Mesendoderm (in vitro differentiated cells): Measurements from ENCODE around the gene RTN4.

ENCODE experiments used
- DNase-seq: peaks from one replicate; pipeline ENCODE4 v3.0.0; 2013
- H2AK5ac ChIP-seq: 2 replicates; pipeline ENCODE4 v1.6.1; 2013; ENCODE audit warnings: low read length, inconsistent platforms
- H2BK120ac ChIP-seq: 2 replicates; pipeline ENCODE4 v1.6.1; 2013; ENCODE audit warnings: low read depth, mild to moderate bottlenecking, low read length, moderate library complexity, mixed read lengths
- H2BK15ac ChIP-seq: replicated peaks from 2 replicates; pipeline ENCODE4 v1.6.1; 2013; ENCODE audit warnings: low read depth, mild to moderate bottlenecking, moderate library complexity
- H2BK5ac ChIP-seq: 2 replicates; pipeline ENCODE4 v1.6.1; 2013; ENCODE audit warnings: low read length, inconsistent platforms
- H3K18ac ChIP-seq: 2 replicates; pipeline ENCODE4 v1.6.1; 2013; ENCODE audit warnings: mild to moderate bottlenecking, low read length, mixed read lengths
- H3K23ac ChIP-seq: one replicate; pipeline ENCODE4 v1.6.1; 2013; ENCODE audit warnings: low read length
- H3K27ac ChIP-seq: 2 replicates; pipeline ENCODE4 v1.5.1; 2013; ENCODE audit warnings: low read depth, mild to moderate bottlenecking, inconsistent platforms, low read length, moderate library complexity
- H3K27me3 ChIP-seq: 2 replicates; pipeline ENCODE4 v1.6.1; 2013; ENCODE audit warnings: low read length, control low read depth, mild to moderate bottlenecking, inconsistent platforms; ENCODE audit not compliant: insufficient read depth, poor library complexity
- H3K36me3 ChIP-seq: 2 replicates; pipeline ENCODE4 v1.6.1; 2013; ENCODE audit warnings: low read length, inconsistent platforms; ENCODE audit not compliant: control insufficient read depth, insufficient read depth
- H3K4ac ChIP-seq: one replicate; pipeline ENCODE4 v1.6.1; 2013; ENCODE audit warnings: low read depth, mild to moderate bottlenecking, low read length, moderate library complexity
- H3K4me1 ChIP-seq: 2 replicates; pipeline ENCODE4 v1.6.1; 2013; ENCODE audit warnings: low read depth, low read length, inconsistent platforms; ENCODE audit not compliant: control insufficient read depth
- H3K4me2 ChIP-seq: 2 replicates; pipeline ENCODE4 v1.6.1; 2013; ENCODE audit warnings: low read length
- H3K4me3 ChIP-seq: 2 replicates; pipeline ENCODE4 v1.5.1; 2013; ENCODE audit warnings: mild to moderate bottlenecking, low read length
- H3K56ac ChIP-seq: one replicate; pipeline ENCODE4 v1.6.1; 2013; ENCODE audit warnings: low read length
- H3K79me1 ChIP-seq: 2 replicates; pipeline ENCODE4 v1.6.1; 2013; ENCODE audit warnings: low read length, inconsistent platforms
- H3K79me2 ChIP-seq: 2 replicates; pipeline ENCODE4 v1.6.1; 2013; ENCODE audit warnings: mild to moderate bottlenecking, low read length; ENCODE audit not compliant: control insufficient read depth, insufficient read depth
- H3K9ac ChIP-seq: 2 replicates; pipeline ENCODE4 v1.6.1; 2013; ENCODE audit warnings: low read length, inconsistent platforms
- H4K5ac ChIP-seq: one replicate; pipeline ENCODE4 v1.6.1; 2013; ENCODE audit warnings: low read length
- H4K8ac ChIP-seq: one replicate; pipeline ENCODE4 v1.6.1; 2013; ENCODE audit warnings: low read depth, mild to moderate bottlenecking, control low read depth, low read length, moderate library complexity
- WGBS: extraction: QIAGEN DNeasy Blood & Tissue Kit; methylation state at CpG from one replicate; pipeline ENCODE4 v1.1.7; 2013; ENCODE audit warnings: low lambda C conversion rate, missing lambda C conversion rate; ENCODE audit not compliant: insufficient coverage; ENCODE audit errors: extremely low coverage; 5-methylcytosine and 5-hydroxymethylcytosine counted together

The RTN4 gene

GRCh38 chr2:55043841-55044240 is 6.4 kb downstream of the RTN4 start:
- H3K79me1 ChIP-seq = no peaks in the 10 kb centered on the region
- H3K18ac ChIP-seq = no peak overlapping the region
- DNase-seq = no peak
- H3K27me3 ChIP-seq = no peaks in the 10 kb centered on the region
- H3K56ac ChIP-seq = no peak overlapping the region
- H4K8ac ChIP-seq = no peak overlapping the region
- no CpG with 5 or more reads among the region's 8 CpGs for WGBS
- H4K5ac ChIP-seq = no peak overlapping the region
- H3K79me2 ChIP-seq = peaks cover 73% of the 10 kb centered on the region
- no peak overlapping the region for H3K27ac ChIP-seq
- no peak overlapping the region for H2AK5ac ChIP-seq
- no peak overlapping the region for H3K4ac ChIP-seq
- no peak overlapping the region for H3K4me2 ChIP-seq
- H3K9ac ChIP-seq = no peak overlapping the region
- H2BK5ac ChIP-seq = no peak overlapping the region
- no peak overlapping the region for H3K23ac ChIP-seq
- no peak overlapping the region for H2BK120ac ChIP-seq
- H3K4me1 ChIP-seq = peaks cover 8% of the 10 kb centered on the region
- H3K36me3 ChIP-seq = no peaks in the 10 kb centered on the region
- no peak overlapping the region for H3K4me3 ChIP-seq
- H2BK15ac ChIP-seq = no peak overlapping the region

DNA sequence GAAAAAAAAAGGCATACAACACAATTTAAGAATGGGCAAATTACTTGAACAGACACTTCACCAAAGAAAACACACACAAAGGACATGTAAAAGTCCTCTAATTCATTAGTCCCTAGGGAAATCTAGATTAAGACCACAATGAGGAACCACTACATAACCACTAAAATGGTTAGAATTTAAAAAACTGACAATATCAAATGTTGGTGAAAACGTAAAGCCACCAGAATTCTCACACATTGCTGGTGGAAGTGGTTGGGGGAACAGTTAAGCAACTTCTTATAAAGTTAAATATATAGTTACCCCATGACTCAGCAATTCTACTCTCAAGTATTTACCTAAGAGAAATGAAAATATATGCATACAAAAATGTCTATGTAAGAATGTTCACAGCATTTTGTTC is 11.8 kb downstream of the RTN4 start:
- no peak overlapping the region for H2AK5ac ChIP-seq
- no peak overlapping the region for H3K4ac ChIP-seq
- H3K79me2 ChIP-seq = peaks cover 62% of the 10 kb centered on the region
- no peak overlapping the region for H3K9ac ChIP-seq
- no peak overlapping the region for H3K56ac ChIP-seq
- no peak overlapping the region for H4K8ac ChIP-seq
- H4K5ac ChIP-seq = no peak overlapping the region
- H3K27ac ChIP-seq = no peak overlapping the region
- H3K23ac ChIP-seq = no peak overlapping the region
- no peak overlapping the region for H3K4me2 ChIP-seq
- H3K4me3 ChIP-seq = no peak overlapping the region
- H2BK15ac ChIP-seq = no peak overlapping the region
- H2BK120ac ChIP-seq = no peak overlapping the region
- no peak for DNase-seq
- H3K4me1 ChIP-seq = no peaks in the 10 kb centered on the region
- H3K27me3 ChIP-seq = no peaks in the 10 kb centered on the region
- no peaks in the 10 kb centered on the region for H3K79me1 ChIP-seq
- no peak overlapping the region for H2BK5ac ChIP-seq
- H3K18ac ChIP-seq = no peak overlapping the region
- H3K36me3 ChIP-seq = no peaks in the 10 kb centered on the region
- no CpG with 5 or more reads among the region's 1 CpG for WGBS

DNA sequence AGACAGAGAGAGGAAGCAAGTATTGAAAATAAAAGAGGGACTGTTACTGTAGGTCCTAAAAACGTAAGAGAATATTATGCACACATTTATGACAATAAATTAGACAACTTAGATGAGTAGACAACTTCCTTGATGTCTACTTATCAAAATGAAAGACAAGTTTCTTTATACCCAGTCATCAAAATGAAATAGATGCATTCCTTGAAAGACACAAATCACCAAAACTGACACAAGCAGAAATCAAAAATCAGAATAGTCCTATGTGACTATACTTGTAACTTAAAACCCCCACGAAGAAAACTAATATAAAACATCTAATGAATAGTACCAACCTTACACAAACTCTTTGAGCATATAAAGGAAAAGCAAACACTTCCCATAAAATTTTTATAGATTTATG is 14.5 kb downstream of the RTN4 start:
- no peaks in the 10 kb centered on the region for H3K27me3 ChIP-seq

GRCh38 chr2:55033921-55034320 is 16.3 kb downstream of the RTN4 start:
- no CpG with 5 or more reads among the region's 2 CpGs for WGBS
- Histone ChIP-seq H3K18ac (no peak overlapping the region), H3K4me1 (peaks cover 1% of the 10 kb centered on the region), H3K79me1 (no peaks in the 10 kb centered on the region), H3K23ac (no peak overlapping the region), H3K4me3 (no peak overlapping the region), H2AK5ac (no peak overlapping the region), H3K4me2 (no peak overlapping the region), H3K9ac (no peak overlapping the region), H3K79me2 (peaks cover 73% of the 10 kb centered on the region), H4K5ac (no peak overlapping the region), H3K36me3 (no peaks in the 10 kb centered on the region), H2BK15ac (no peak overlapping the region), H3K27ac (no peak overlapping the region), H2BK5ac (no peak overlapping the region), H3K27me3 (no peaks in the 10 kb centered on the region), H3K56ac (no peak overlapping the region), H2BK120ac (no peak overlapping the region), H3K4ac (no peak overlapping the region), H4K8ac (no peak overlapping the region)
- DNase-seq = no peak

More for the DNA sequence above, 14.5 kb downstream of the RTN4 start:
- Histone ChIP-seq H3K9ac (no peak overlapping the region), H2BK120ac (no peak overlapping the region), H3K27ac (no peak overlapping the region), H2AK5ac (no peak overlapping the region), H3K79me1 (no peaks in the 10 kb centered on the region), H4K5ac (no peak overlapping the region), H2BK5ac (no peak overlapping the region), H3K4me3 (no peak overlapping the region), H3K4me2 (no peak overlapping the region), H3K56ac (no peak overlapping the region), H3K4me1 (no peaks in the 10 kb centered on the region), H3K79me2 (peaks cover 74% of the 10 kb centered on the region), H4K8ac (no peak overlapping the region), H3K23ac (no peak overlapping the region), H3K18ac (no peak overlapping the region), H3K4ac (no peak overlapping the region), H3K36me3 (no peaks in the 10 kb centered on the region), H2BK15ac (no peak overlapping the region)
- no peak for DNase-seq
- no CpG with 5 or more reads among the region's 2 CpGs for WGBS

GRCh38 chr2:55033076-55033742 is 17.0 kb downstream of the RTN4 start:
- Histone ChIP-seq H3K27ac (no peak overlapping the region), H3K4me1 (peaks cover 3% of the 10 kb centered on the region), H3K56ac (no peak overlapping the region), H2BK15ac (no peak overlapping the region), H3K18ac (no peak overlapping the region), H3K27me3 (no peaks in the 10 kb centered on the region), H3K79me2 (peaks cover 70% of the 10 kb centered on the region), H4K5ac (no peak overlapping the region), H3K4ac (no peak overlapping the region), H2BK5ac (no peak overlapping the region), H3K23ac (no peak overlapping the region), H3K4me3 (no peak overlapping the region), H4K8ac (no peak overlapping the region), H3K79me1 (no peaks in the 10 kb centered on the region), H2BK120ac (no peak overlapping the region), H3K4me2 (no peak overlapping the region), H3K9ac (no peak overlapping the region), H3K36me3 (no peaks in the 10 kb centered on the region), H2AK5ac (no peak overlapping the region)
- DNase-seq = no peak
- no CpG with 5 or more reads among the region's 5 CpGs for WGBS

DNA sequence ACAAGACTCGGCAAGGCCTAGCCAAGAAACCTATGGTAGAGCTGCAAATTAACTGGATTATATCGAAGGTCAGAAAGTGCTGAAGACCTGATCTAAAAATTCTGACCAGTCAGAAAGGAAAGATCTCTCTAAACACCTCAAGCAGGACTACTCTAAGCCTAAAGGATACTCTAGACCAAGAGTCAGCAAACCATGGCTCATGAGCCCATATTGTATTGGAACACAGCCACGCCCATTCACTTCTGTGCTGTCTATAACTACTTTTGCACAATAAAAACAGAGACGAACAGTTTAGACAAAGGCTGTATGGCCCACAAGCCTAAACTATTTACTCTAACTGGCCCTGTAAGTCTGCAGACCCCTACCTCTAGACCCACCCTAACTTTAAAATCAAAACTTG is 18.7 kb downstream of the RTN4 start:
- Histone ChIP-seq H3K56ac (no peak overlapping the region), H4K8ac (no peak overlapping the region), H2BK15ac (no peak overlapping the region), H3K4ac (no peak overlapping the region), H3K4me3 (no peak overlapping the region), H2BK5ac (no peak overlapping the region), H3K79me1 (no peaks in the 10 kb centered on the region), H2AK5ac (no peak overlapping the region), H3K4me2 (no peak overlapping the region), H3K36me3 (no peaks in the 10 kb centered on the region), H2BK120ac (no peak overlapping the region), H3K18ac (no peak overlapping the region), H3K9ac (no peak overlapping the region), H4K5ac (no peak overlapping the region), H3K23ac (no peak overlapping the region), H3K4me1 (peaks cover 6% of the 10 kb centered on the region), H3K79me2 (peaks cover 74% of the 10 kb centered on the region), H3K27me3 (no peaks in the 10 kb centered on the region), H3K27ac (no peak overlapping the region)
- DNase-seq = no peak
- no CpG with 5 or more reads among the region's 4 CpGs for WGBS
